Nephron progenitor cell (in vitro differentiated cells): ENCODE measurements around the gene MGRN1.

ENCODE experiments used
- DNase-seq: peaks from one replicate; pipeline ENCODE4 v3.0.0; 2021
- H3K27ac Mint-ChIP-seq: 2 replicates; pipeline ENCODE4 v1.8.0; 2021; ENCODE audit warnings: mild to moderate bottlenecking, moderate library complexity, mixed read lengths
- H3K27me3 Mint-ChIP-seq: 2 replicates; pipeline ENCODE4 v1.8.0; 2021; ENCODE audit warnings: mild to moderate bottlenecking, low read depth, mixed read lengths; ENCODE audit not compliant: poor library complexity
- H3K36me3 Mint-ChIP-seq: 2 replicates; pipeline ENCODE4 v1.8.0; 2021; ENCODE audit warnings: low read depth, mixed read lengths
- H3K4me1 Mint-ChIP-seq: 2 replicates; pipeline ENCODE4 v1.8.0; 2021; ENCODE audit warnings: mixed read lengths
- H3K4me3 Mint-ChIP-seq: 2 replicates; pipeline ENCODE4 v1.8.0; 2021; ENCODE audit warnings: mild to moderate bottlenecking, moderate library complexity, mixed read lengths
- H3K9me3 Mint-ChIP-seq: 2 replicates; pipeline ENCODE4 v1.8.0; 2021; ENCODE audit warnings: mild to moderate bottlenecking, moderate library complexity, mixed read lengths
- TF ChIP-seq, protein P1 (sequence below): fragments of 200-600 bp; sonication (generic); IDR thresholded peaks from 2 replicates; pipeline ENCODE4 v1.5.0; 2021; ENCODE audit warnings: antibody characterized with exemption

Gene MGRN1

DNA sequence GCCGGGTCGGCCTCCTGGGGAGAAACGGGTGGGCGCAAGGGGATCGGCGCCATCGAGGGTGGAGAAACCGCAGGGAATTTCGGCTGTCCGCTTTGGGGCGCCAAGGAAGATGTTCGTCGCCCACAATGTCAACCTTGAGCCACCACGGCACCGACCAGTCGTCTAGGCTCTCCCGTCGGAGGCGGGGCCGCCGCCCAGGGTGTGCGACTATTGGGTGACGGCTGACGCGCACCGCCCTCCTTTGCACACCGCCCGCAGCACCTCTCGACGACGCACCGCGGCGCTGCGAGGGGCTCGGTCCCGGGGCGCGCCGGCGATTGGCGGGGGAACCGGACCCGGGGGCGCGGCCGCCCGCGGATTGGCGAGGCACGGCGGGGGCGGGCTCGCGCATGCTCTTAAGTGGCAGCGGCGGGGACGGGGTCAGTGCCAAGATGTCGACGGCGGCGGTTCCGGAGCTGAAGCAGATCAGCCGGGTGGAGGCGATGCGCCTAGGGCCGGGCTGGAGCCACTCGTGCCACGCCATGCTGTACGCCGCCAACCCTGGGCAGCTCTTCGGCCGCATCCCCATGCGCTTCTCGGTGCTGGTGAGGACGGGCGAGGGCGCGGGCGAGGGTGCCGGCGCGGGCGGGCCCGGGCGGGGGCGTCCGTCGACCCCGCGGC is 68.8 kb downstream of the MGRN1 start, which contains the start of gene NUDT16L1:
Gene NUDT16L1, plus strand, starts transcription at position 267 of the 660 bp plus-strand sequence. Its CDS starts 165 bp downstream, at position 432.
- peak; percentile 96 for DNase-seq
- Mint-ChIP-seq H3K4me1 (peaks cover 42% of the 10 kb centered on the region), H3K27ac (peak within 1 kb of the TSS; percentile 97), H3K4me3 (peak within 1 kb of the TSS; percentile 86), H3K27me3 (no peaks in the 10 kb centered on the region), H3K36me3 (peaks cover 4% of the 10 kb centered on the region), H3K9me3 (no peaks in the 10 kb centered on the region)
- TF ChIP-seq, protein P1, sequence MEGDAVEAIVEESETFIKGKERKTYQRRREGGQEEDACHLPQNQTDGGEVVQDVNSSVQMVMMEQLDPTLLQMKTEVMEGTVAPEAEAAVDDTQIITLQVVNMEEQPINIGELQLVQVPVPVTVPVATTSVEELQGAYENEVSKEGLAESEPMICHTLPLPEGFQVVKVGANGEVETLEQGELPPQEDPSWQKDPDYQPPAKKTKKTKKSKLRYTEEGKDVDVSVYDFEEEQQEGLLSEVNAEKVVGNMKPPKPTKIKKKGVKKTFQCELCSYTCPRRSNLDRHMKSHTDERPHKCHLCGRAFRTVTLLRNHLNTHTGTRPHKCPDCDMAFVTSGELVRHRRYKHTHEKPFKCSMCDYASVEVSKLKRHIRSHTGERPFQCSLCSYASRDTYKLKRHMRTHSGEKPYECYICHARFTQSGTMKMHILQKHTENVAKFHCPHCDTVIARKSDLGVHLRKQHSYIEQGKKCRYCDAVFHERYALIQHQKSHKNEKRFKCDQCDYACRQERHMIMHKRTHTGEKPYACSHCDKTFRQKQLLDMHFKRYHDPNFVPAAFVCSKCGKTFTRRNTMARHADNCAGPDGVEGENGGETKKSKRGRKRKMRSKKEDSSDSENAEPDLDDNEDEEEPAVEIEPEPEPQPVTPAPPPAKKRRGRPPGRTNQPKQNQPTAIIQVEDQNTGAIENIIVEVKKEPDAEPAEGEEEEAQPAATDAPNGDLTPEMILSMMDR: no peak

DNA sequence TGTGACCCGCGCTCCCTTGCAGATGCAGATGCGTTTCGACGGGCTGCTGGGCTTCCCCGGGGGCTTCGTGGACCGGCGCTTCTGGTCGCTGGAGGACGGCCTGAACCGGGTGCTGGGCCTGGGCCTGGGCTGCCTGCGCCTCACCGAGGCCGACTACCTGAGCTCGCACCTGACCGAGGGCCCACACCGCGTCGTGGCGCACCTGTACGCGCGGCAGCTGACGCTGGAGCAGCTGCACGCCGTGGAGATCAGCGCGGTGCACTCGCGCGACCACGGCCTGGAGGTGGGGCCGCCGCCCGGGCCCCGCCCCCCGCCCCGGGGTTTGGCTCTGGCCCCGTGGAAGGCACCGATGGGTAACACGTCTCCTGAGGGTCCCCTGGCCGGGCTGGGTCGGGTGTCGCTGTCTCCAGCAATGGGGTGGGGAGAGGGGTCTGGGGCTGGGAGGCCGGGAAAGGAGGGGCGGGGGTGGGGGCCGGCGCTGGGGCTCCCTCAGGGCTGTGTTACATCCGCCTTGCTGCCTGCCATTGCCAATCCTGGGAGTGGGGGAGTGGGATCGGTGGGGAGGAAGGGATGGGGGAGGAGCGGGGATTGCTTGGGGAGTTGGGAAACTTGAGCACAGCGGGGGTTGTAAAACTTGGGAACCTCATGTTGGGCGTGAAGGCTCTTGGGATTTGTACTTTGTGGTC is 69.5 kb downstream of the MGRN1 start:
- TF ChIP-seq, protein P1: no peak
- Mint-ChIP-seq H3K36me3 (peaks cover 5% of the 10 kb centered on the region), H3K4me1 (peaks cover 43% of the 10 kb centered on the region), H3K4me3 (peak overlapping the region; percentile 86), H3K9me3 (no peaks in the 10 kb centered on the region), H3K27ac (peak overlapping the region; percentile 97), H3K27me3 (no peaks in the 10 kb centered on the region)
- DNase-seq: peak; percentile 72

DNA sequence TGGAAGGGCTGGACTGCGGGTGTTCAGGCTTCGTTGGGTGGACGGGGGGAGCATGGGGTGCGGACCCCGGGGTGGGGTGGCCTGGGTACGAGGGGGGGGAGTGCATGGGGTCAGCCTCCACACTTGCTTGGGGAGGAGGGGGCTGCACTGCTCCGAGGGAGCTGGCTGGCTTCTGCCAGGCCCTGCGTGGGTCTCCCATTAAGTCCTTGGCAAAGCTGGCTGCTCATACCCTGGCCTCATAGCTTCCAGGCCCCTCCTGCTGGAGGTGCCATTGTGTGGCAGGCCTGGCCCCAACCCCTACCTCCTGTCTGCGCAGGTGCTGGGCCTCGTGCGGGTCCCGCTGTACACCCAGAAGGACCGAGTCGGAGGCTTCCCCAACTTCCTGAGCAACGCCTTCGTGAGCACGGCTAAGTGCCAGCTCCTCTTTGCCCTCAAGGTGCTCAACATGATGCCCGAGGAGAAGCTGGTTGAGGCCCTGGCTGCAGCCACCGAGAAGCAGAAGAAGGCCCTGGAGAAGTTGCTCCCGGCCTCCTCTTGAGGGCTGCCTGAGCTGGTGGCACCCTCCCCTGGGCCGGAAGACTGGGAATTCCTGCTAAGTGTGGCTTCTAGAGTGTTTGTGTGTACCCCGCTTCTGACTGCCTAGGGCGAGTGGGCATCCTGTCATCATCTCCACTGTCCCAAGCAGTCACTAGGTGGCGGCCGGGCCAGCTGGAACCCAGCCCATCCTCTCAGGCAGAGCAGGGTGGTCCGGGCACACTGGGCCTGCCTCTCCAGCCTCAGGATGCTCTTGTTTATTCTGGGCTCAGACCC is 70.2 kb downstream of the MGRN1 start:
- H3K27ac Mint-ChIP-seq: peak overlapping the region; percentile 97

DNA sequence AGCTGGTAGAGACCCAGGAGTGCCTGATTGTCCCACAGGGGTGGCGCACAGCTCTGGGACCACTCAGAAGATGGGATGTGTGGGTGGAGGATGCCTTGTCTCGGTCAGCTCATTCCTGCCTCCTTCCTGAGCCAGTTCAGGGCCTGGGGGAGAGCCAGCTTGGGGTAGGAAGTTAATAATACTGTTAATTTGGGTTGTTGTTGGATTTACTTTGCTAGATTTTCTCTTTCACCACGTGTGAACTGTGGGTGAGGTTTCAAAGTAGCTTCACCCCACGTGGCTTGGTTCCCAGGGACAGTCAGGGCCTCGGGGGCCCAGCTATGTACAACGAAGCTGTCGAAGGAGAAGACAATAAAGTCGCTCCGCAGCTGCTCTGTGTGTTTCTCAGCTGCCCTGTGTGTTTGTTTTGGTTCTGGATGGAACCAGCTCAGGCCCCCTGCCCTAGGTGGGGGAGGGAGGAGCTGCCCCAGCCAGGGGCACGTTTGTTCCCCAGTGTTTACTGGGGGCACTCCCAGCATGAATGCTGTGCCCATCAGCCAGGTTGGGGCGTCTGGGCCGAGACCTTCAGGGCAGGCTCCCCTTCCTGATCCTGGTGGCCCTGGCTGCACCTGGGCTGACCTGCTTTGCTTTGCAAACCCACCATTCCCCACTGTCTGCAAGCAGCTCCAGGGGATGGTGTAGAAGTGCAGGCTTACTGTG is 71.0 kb downstream of the MGRN1 start:
- peaks cover 13% of the 10 kb centered on the region for H3K36me3 Mint-ChIP-seq
- no peaks in the 10 kb centered on the region for H3K27me3 Mint-ChIP-seq
- no peaks in the 10 kb centered on the region for H3K9me3 Mint-ChIP-seq
- peak overlapping the region; percentile 97 for H3K27ac Mint-ChIP-seq
- peak overlapping the region; percentile 86 for H3K4me3 Mint-ChIP-seq
- DNase-seq: no peak
- H3K4me1 Mint-ChIP-seq: peaks cover 52% of the 10 kb centered on the region
- TF ChIP-seq, protein P1: no peak

More for the DNA sequence above, 70.2 kb downstream of the MGRN1 start:
- Mint-ChIP-seq H3K9me3 (no peaks in the 10 kb centered on the region), H3K4me1 (peaks cover 51% of the 10 kb centered on the region), H3K4me3 (peak overlapping the region; percentile 86), H3K27me3 (no peaks in the 10 kb centered on the region), H3K36me3 (peaks cover 12% of the 10 kb centered on the region)
- DNase-seq: no peak
- TF ChIP-seq, protein P1: no peak

DNA sequence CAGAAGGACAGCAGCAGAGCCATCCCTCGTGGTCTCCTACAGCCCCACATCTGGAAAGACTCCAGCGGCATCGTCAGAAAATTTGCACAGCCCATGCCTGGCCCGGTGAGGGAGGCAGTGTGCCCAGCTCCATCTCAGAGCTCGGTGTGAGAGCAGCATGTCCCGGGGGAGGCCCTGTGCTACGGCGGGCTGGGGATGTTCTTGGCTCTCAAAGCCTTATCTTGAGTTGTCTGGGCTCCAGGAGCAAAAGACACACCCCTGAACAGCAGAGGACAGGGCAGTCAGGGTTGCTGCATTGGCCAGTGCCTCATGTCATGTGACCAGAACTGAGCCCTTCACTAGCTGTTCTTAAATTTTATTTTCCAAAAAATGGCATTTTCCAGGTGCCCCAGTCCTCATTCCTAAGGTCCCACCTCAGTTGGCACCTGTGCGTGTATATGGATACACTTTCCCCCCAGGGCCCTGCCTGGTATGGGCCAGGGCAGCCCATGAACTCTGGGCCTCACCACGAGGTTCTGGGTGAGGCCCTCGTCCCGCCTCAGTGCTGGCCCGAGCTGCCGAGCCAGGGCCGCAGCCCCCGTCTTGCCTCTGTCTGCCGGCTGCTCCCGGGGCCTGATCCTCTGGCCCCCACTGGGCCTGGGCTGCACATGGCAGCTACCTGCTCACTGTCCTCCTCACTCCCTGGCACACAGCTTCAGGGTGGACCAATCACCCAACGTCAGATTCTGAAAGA is 71.7 kb downstream of the MGRN1 start:
- TF ChIP-seq, protein P1: no peak
- H3K9me3 Mint-ChIP-seq: no peaks in the 10 kb centered on the region
- no peak for DNase-seq
- H3K4me1 Mint-ChIP-seq: peaks cover 48% of the 10 kb centered on the region
- peaks cover 13% of the 10 kb centered on the region for H3K36me3 Mint-ChIP-seq
- H3K27ac Mint-ChIP-seq: peak overlapping the region; percentile 69
- H3K27me3 Mint-ChIP-seq: no peaks in the 10 kb centered on the region
- peak overlapping the region; percentile 34 for H3K4me3 Mint-ChIP-seq
